Measurements from ENCODE around the gene PFN2. TPM values are rescaled to one million over a fixed set of nuclear protein-coding genes. Genes with fewer than 3 reads are reported as not detected.

The PFN2 gene
- total RNA-seq, 1 donor from 2014 or later: 49.4 TPM

- Histone ChIP-seq H3K4me1 (peaks cover 20% of the 10 kb centered on the region), H3K9me3 (no peaks in the 10 kb centered on the region), H3K4me3 (peak overlapping the region; percentile 91 to 95), H3K36me3 (no peaks in the 10 kb centered on the region), H3K27ac (peak overlapping the region; percentile 94), H3K27me3 (no peaks in the 10 kb centered on the region)
- intact Hi-C loops (cut with DNase I): loop anchor here (10.0 kb wide), 1 partner anchor 433 kb away; the partner anchor contains the start of gene TSC22D2
- DNase-seq (ENCODE audit: extremely low spot score in 2 of 2): peak in 1 of 2 donors; percentile 90
- no peak for TF ChIP-seq CTCF (IDR thresholded peaks at IDR 0.05)
- no peak for TF ChIP-seq POLR2AphosphoS5 (IDR thresholded peaks at IDR 0.05; ENCODE audit: insufficient read depth in 1 of 2, low read depth in 1 of 2)
- TF ChIP-seq POLR2A (IDR thresholded peaks at IDR 0.05): no peak
Observed at GRCh38 chr3:149971403-149972075, 844 bp upstream of the PFN2 start.

- DNase-seq (ENCODE audit: extremely low spot score in 2 of 2): peak in 1 of 2 donors; percentile 91
- Histone ChIP-seq H3K27me3 (no peaks in the 10 kb centered on the region), H3K36me3 (no peaks in the 10 kb centered on the region), H3K4me3 (peak overlapping the region; percentile 91 to 95), H3K9me3 (no peaks in the 10 kb centered on the region), H3K27ac (peak overlapping the region; percentile 94), H3K4me1 (peaks cover 22% of the 10 kb centered on the region)
- intact Hi-C loops (cut with DNase I): loop anchor here (10.0 kb wide), 1 partner anchor 435 kb away; the partner anchor contains the start of gene TSC22D2
- TF ChIP-seq POLR2AphosphoS5 (IDR thresholded peaks at IDR 0.05; ENCODE audit: insufficient read depth in 1 of 2, low read depth in 1 of 2) (no peak), POLR2A (IDR thresholded peaks at IDR 0.05) (no peak), CTCF (IDR thresholded peaks at IDR 0.05) (no peak)
Observed at GRCh38 chr3:149969940-149970715, 567 bp downstream of the PFN2 start.

DNA sequence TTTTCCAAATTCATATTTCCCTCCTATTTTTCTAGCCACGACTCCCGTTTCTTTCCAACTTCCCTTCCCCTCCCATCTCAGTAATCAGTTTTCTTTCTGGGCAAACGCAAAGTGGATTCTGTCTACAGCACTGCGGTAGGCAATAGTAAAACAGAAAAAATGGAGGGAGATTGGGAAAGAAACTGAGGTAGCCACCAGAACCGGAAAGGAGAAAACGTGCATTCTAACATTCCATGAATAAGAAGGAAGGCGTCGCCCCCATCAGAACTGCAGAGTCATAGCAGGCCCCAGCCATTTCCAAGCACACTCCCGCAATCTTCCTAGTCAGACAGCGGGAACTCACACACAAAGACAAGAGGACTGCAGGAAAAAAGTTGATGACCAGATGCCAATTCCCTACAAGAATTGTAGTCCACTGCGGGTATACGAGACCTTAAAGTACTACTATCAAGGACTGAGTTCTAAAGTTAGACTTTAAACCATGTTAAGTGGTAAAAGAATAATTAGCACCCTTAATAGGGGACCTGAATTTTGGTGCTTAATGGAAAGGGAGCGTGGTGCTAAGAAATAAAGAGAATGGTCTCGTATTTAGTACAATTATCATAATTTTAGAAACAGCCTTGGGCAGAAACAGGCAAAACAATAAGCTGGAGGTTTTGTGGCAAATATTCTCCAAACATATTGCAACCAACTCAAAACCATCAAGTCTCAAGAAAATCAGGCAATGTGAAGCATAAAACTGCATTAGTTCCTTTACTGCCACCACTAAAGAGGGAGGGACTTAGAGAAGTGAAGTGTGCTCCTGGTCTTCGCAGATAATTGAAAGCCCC lies 1.4 kb downstream of the PFN2 start:
- no peak for DNase-seq (ENCODE audit: extremely low spot score in 2 of 2)
- peak overlapping the region; percentile 94 for H3K27ac ChIP-seq
- H3K4me1 ChIP-seq: peaks cover 30% of the 10 kb centered on the region
- no peaks in the 10 kb centered on the region for H3K27me3 ChIP-seq
- H3K36me3 ChIP-seq: no peaks in the 10 kb centered on the region
- H3K4me3 ChIP-seq: peak overlapping the region; percentile 91 to 95
- TF ChIP-seq CTCF (IDR thresholded peaks at IDR 0.05) (no peak), POLR2AphosphoS5 (IDR thresholded peaks at IDR 0.05; ENCODE audit: insufficient read depth in 1 of 2, low read depth in 1 of 2) (no peak), POLR2A (IDR thresholded peaks at IDR 0.05) (no peak)
- no peaks in the 10 kb centered on the region for H3K9me3 ChIP-seq
- intact Hi-C loops (cut with DNase I): no loop called here

DNA sequence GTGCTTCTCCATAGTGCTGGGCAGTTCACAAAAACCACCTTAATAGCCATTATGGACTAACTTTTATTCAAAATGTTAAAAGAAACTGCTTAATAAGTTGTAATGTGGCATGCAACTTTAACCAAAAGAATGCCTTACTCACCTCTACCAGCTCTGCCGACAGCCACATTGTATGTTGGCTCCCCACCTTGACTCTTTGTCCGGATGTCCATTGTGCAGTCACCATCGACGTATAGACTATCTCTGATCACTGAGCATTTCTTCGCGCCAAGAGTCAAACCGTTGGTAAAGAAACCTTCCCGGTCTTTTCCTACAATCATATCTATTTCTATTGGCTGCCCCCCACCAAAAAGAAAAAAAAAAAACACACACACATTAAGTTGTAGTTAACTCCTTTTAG lies 2.5 kb downstream of the PFN2 start:
- intact Hi-C loops (cut with DNase I): no loop called here
- no peak overlapping the region for H3K27ac ChIP-seq
- H3K27me3 ChIP-seq: no peaks in the 10 kb centered on the region
- H3K4me1 ChIP-seq: peaks cover 31% of the 10 kb centered on the region
- no peak overlapping the region for H3K4me3 ChIP-seq
- H3K36me3 ChIP-seq: no peaks in the 10 kb centered on the region
- TF ChIP-seq POLR2A (IDR thresholded peaks at IDR 0.05): no peak
- TF ChIP-seq POLR2AphosphoS5 (IDR thresholded peaks at IDR 0.05; ENCODE audit: insufficient read depth in 1 of 2, low read depth in 1 of 2): no peak
- no peak for DNase-seq (ENCODE audit: extremely low spot score in 2 of 2)
- no peaks in the 10 kb centered on the region for H3K9me3 ChIP-seq

- H3K4me1 ChIP-seq: peaks cover 31% of the 10 kb centered on the region
- no peak overlapping the region for H3K27ac ChIP-seq
- H3K4me3 ChIP-seq: no peak overlapping the region
- intact Hi-C loops (cut with DNase I): loop anchor here (2.0 kb wide), 1 partner anchor 218 kb away; no protein-coding TSS in a partner anchor
- H3K36me3 ChIP-seq: no peaks in the 10 kb centered on the region
- no peaks in the 10 kb centered on the region for H3K9me3 ChIP-seq
- TF ChIP-seq POLR2A (IDR thresholded peaks at IDR 0.05): no peak
- TF ChIP-seq CTCF (IDR thresholded peaks at IDR 0.05): peak; percentile 46 to 60 (median 53)
- no peak for TF ChIP-seq POLR2AphosphoS5 (IDR thresholded peaks at IDR 0.05; ENCODE audit: insufficient read depth in 1 of 2, low read depth in 1 of 2)
- DNase-seq (ENCODE audit: extremely low spot score in 2 of 2): no peak
- no peaks in the 10 kb centered on the region for H3K27me3 ChIP-seq
Observed at GRCh38 chr3:149967086-149967685, 3.5 kb downstream of the PFN2 start.
